ENCODE data around the gene ARHGAP31. TPM values are rescaled to one million over a fixed set of nuclear protein-coding genes. Genes with fewer than 3 reads are reported as not detected.
A peak's percentile ranks its signal among the peaks of the same experiment; 100 is the strongest.

ARHGAP31 gene
- total RNA-seq, 1 donor from 2014 or later, result 6.3 TPM

- peaks cover 2% of the 10 kb centered on the region for H3K9me3 Mint-ChIP-seq
- peaks cover 3% of the 10 kb centered on the region for H3K27me3 Mint-ChIP-seq (ENCODE audit: low read depth)
- no peak for DNase-seq (ENCODE audit: low read depth, low spot score)
- peak overlapping the region; percentile 87 for H3K27ac Mint-ChIP-seq (ENCODE audit: unreplicated experiment)
- peaks cover 18% of the 10 kb centered on the region for H3K4me1 Mint-ChIP-seq
- no peaks in the 10 kb centered on the region for H3K36me3 Mint-ChIP-seq (ENCODE audit: low read depth)
- TF ChIP-seq CTCF (conservative IDR thresholded peaks at IDR 0.05), result no peak
- no peak overlapping the region for H3K4me3 Mint-ChIP-seq
Observed at GRCh38 chr3:119310071-119310470, 15.9 kb downstream of the ARHGAP31 start.

- Mint-ChIP-seq H3K36me3 (ENCODE audit: low read depth) (no peaks in the 10 kb centered on the region), H3K27me3 (ENCODE audit: low read depth) (peaks cover 3% of the 10 kb centered on the region), H3K4me1 (peaks cover 10% of the 10 kb centered on the region), H3K27ac (ENCODE audit: unreplicated experiment) (no peak overlapping the region), H3K4me3 (no peak overlapping the region), H3K9me3 (peaks cover 2% of the 10 kb centered on the region)
- TF ChIP-seq CTCF (conservative IDR thresholded peaks at IDR 0.05), result no peak
- no peak for DNase-seq (ENCODE audit: low read depth, low spot score)
Observed at GRCh38 chr3:119311081-119311925, 17.1 kb downstream of the ARHGAP31 start.

GRCh38 chr3:119313461-119313860 is 19.3 kb downstream of the ARHGAP31 start:
- H3K9me3 Mint-ChIP-seq, result peaks cover under 1% of the 10 kb centered on the region
- no peak overlapping the region for H3K4me3 Mint-ChIP-seq
- no peak for DNase-seq (ENCODE audit: low read depth, low spot score)
- no peak overlapping the region for H3K27ac Mint-ChIP-seq (ENCODE audit: unreplicated experiment)
- H3K27me3 Mint-ChIP-seq (ENCODE audit: low read depth), result peaks cover 3% of the 10 kb centered on the region
- no peak for TF ChIP-seq CTCF (conservative IDR thresholded peaks at IDR 0.05)
- peaks cover 10% of the 10 kb centered on the region for H3K4me1 Mint-ChIP-seq
- H3K36me3 Mint-ChIP-seq (ENCODE audit: low read depth), result no peaks in the 10 kb centered on the region

GRCh38 chr3:119314821-119315220 is 20.6 kb downstream of the ARHGAP31 start:
- H3K4me3 Mint-ChIP-seq, result no peak overlapping the region
- H3K9me3 Mint-ChIP-seq, result no peaks in the 10 kb centered on the region
- no peak overlapping the region for H3K27ac Mint-ChIP-seq (ENCODE audit: unreplicated experiment)
- no peak for TF ChIP-seq CTCF (conservative IDR thresholded peaks at IDR 0.05)
- H3K36me3 Mint-ChIP-seq (ENCODE audit: low read depth), result no peaks in the 10 kb centered on the region
- peaks cover 3% of the 10 kb centered on the region for H3K27me3 Mint-ChIP-seq (ENCODE audit: low read depth)
- DNase-seq (ENCODE audit: low read depth, low spot score), result no peak
- peaks cover 8% of the 10 kb centered on the region for H3K4me1 Mint-ChIP-seq

- Mint-ChIP-seq H3K27ac (ENCODE audit: unreplicated experiment) (no peak overlapping the region), H3K4me3 (no peak overlapping the region), H3K27me3 (ENCODE audit: low read depth) (no peaks in the 10 kb centered on the region), H3K36me3 (ENCODE audit: low read depth) (no peaks in the 10 kb centered on the region), H3K4me1 (no peaks in the 10 kb centered on the region), H3K9me3 (no peaks in the 10 kb centered on the region)
- TF ChIP-seq CTCF (conservative IDR thresholded peaks at IDR 0.05), result no peak
- no peak for DNase-seq (ENCODE audit: low read depth, low spot score)
Observed at GRCh38 chr3:119315600-119316312, 21.6 kb downstream of the ARHGAP31 start.
